Muscle layer of colon (tissue), 2 donors: ENCODE results near the gene RPF1.
A peak's percentile ranks its signal among the peaks of the same experiment; 100 is the strongest.
"Not testable (repeated sequence)": the region's sequence is repeated elsewhere in the genome, so short reads cannot be mapped to it uniquely, and the experiment has no call there.

ENCODE experiments used
- H3K27ac ChIP-seq: one replicate; pipeline ENCODE4 v1.7.0; 2013; ENCODE audit warnings: low read depth, mild to moderate bottlenecking, low read length, moderate library complexity
- H3K27me3 ChIP-seq, 2 donors: one replicate each; pipeline ENCODE4 v1.7.0; 2013; ENCODE audit warnings: low read length in 2 of 2, mild to moderate bottlenecking in 2 of 2; ENCODE audit not compliant: insufficient read depth in 2 of 2, control insufficient read depth in 1 of 2
- H3K36me3 ChIP-seq: one replicate; pipeline ENCODE4 v1.7.0; 2013; ENCODE audit warnings: mild to moderate bottlenecking, low read length; ENCODE audit not compliant: insufficient read depth
- H3K4me1 ChIP-seq: one replicate; pipeline ENCODE4 v1.7.0; 2013; ENCODE audit warnings: mild to moderate bottlenecking, low read length; ENCODE audit not compliant: insufficient read depth
- H3K4me3 ChIP-seq, 2 donors: one replicate each; pipeline ENCODE4 v1.7.0; 2013; ENCODE audit warnings: low read length in 2 of 2, low read depth in 1 of 2, mild to moderate bottlenecking in 1 of 2, moderate library complexity in 1 of 2
- H3K9ac ChIP-seq: one replicate; pipeline ENCODE4 v1.7.0; 2013; ENCODE audit warnings: low read length
- H3K9me3 ChIP-seq: one replicate; pipeline ENCODE4 v1.7.0; 2013; ENCODE audit warnings: mild to moderate bottlenecking, low read length
- donor health status: abdominal sarcoma.
- donor health status: Adenocarcinoma of cecum.

RPF1 gene

GRCh38 chr1:84496498-84496897 is 17.4 kb downstream of the RPF1 start:
- Histone ChIP-seq H3K4me3 (no peak overlapping the region), H3K9me3 (no peaks in the 10 kb centered on the region), H3K36me3 (peaks cover 56% of the 10 kb centered on the region), H3K27me3 (no peaks in the 10 kb centered on the region), H3K9ac (no peak overlapping the region), H3K27ac (no peak overlapping the region), H3K4me1 (peaks cover 9% of the 10 kb centered on the region)

GRCh38 chr1:84497631-84498275 is 18.7 kb downstream of the RPF1 start:
- Histone ChIP-seq H3K27ac (no peak overlapping the region), H3K4me3 (no peak overlapping the region), H3K9me3 (no peaks in the 10 kb centered on the region), H3K4me1 (peaks cover 15% of the 10 kb centered on the region), H3K27me3 (no peaks in the 10 kb centered on the region), H3K9ac (no peak overlapping the region), H3K36me3 (peaks cover 51% of the 10 kb centered on the region)

GRCh38 chr1:84502927-84503326 is 23.9 kb downstream of the RPF1 start:
- Histone ChIP-seq H3K4me1 (peaks cover 36% of the 10 kb centered on the region), H3K9me3 (no peaks in the 10 kb centered on the region), H3K27me3 (no peaks in the 10 kb centered on the region), H3K9ac (no peak overlapping the region), H3K4me3 (no peak overlapping the region), H3K27ac (no peak overlapping the region), H3K36me3 (peaks cover 4% of the 10 kb centered on the region)

GRCh38 chr1:84504580-84505492 is 25.8 kb downstream of the RPF1 start:
- Histone ChIP-seq H3K9ac (peak overlapping the region; percentile 74), H3K9me3 (no peaks in the 10 kb centered on the region), H3K27me3 (no peaks in the 10 kb centered on the region), H3K27ac (peak overlapping the region; percentile 98), H3K36me3 (no peaks in the 10 kb centered on the region), H3K4me1 (peaks cover 31% of the 10 kb centered on the region), H3K4me3 (peak overlapping the region; percentile 69 to 93)

GRCh38 chr1:84505493-84506001 is 26.5 kb downstream of the RPF1 start:
- Histone ChIP-seq H3K9ac (peak overlapping the region; percentile 74), H3K27ac (peak overlapping the region; percentile 98), H3K4me1 (peaks cover 31% of the 10 kb centered on the region), H3K27me3 (no peaks in the 10 kb centered on the region), H3K4me3 (peak overlapping the region; percentile 69 to 93), H3K9me3 (no peaks in the 10 kb centered on the region), H3K36me3 (no peaks in the 10 kb centered on the region)

- Histone ChIP-seq H3K27ac (peak within 1 kb of the TSS; percentile 98), H3K4me3 (peak within 1 kb of the TSS; percentile 69 to 93), H3K9ac (peak within 1 kb of the TSS; percentile 84), H3K4me1 (peaks cover 30% of the 10 kb centered on the region), H3K27me3 (no peaks in the 10 kb centered on the region), H3K36me3 (no peaks in the 10 kb centered on the region), H3K9me3 (no peaks in the 10 kb centered on the region)
Measured at GRCh38 chr1:84506002-84506728, 27.1 kb downstream of the RPF1 start, which contains the start of the genes GNG5 and SPATA1. Gene GNG5, minus strand, starts transcription at chr1:84506581. Its CDS starts 490 bp downstream, at chr1:84506091. Gene SPATA1, plus strand, starts transcription at chr1:84506386. Its CDS starts 9,974 bp downstream, at chr1:84516360.

- peaks cover 26% of the 10 kb centered on the region for H3K4me1 ChIP-seq
- peak overlapping the region; percentile 83 for H3K27ac ChIP-seq
- peak overlapping the region; percentile 69 to 93 for H3K4me3 ChIP-seq
- H3K9me3 ChIP-seq, result no peaks in the 10 kb centered on the region
- H3K27me3 ChIP-seq, result no peaks in the 10 kb centered on the region
- peak overlapping the region; percentile 84 for H3K9ac ChIP-seq
- H3K36me3 ChIP-seq, result no peaks in the 10 kb centered on the region
Measured at GRCh38 chr1:84506729-84507453, 27.8 kb downstream of the RPF1 start.

- H3K4me3 ChIP-seq, H3K9ac ChIP-seq, H3K27me3 ChIP-seq, H3K9me3 ChIP-seq, H3K27ac ChIP-seq, H3K36me3 ChIP-seq: not testable (repeated sequence)
- peaks cover 19% of the 10 kb centered on the region for H3K4me1 ChIP-seq
Measured at GRCh38 chr1:84507887-84508286, 28.8 kb downstream of the RPF1 start.

GRCh38 chr1:84508510-84508909 is 29.4 kb downstream of the RPF1 start:
- Histone ChIP-seq H3K9me3 (no peaks in the 10 kb centered on the region), H3K27ac (no peak overlapping the region), H3K4me1 (peaks cover 13% of the 10 kb centered on the region), H3K27me3 (no peaks in the 10 kb centered on the region), H3K4me3 (no peak overlapping the region), H3K36me3 (no peaks in the 10 kb centered on the region), H3K9ac (no peak overlapping the region)

GRCh38 chr1:84509029-84509428 is 30.0 kb downstream of the RPF1 start:
- Histone ChIP-seq H3K27ac (no peak overlapping the region), H3K36me3 (no peaks in the 10 kb centered on the region), H3K27me3 (no peaks in the 10 kb centered on the region), H3K9me3 (no peaks in the 10 kb centered on the region), H3K4me3 (no peak overlapping the region), H3K9ac (no peak overlapping the region), H3K4me1 (peaks cover 8% of the 10 kb centered on the region)
